GM12892 (cell line): ENCODE data around the gene GPR45.

Source experiments
- POLR2A ChIP-seq: IDR thresholded peaks from 2 replicates; pipeline ENCODE4 v1.6.1; 2011; ENCODE audit warnings: low read depth, low read length, control low read depth
- TAF1 ChIP-seq: IDR thresholded peaks from 2 replicates; pipeline ENCODE4 v1.6.1; 2011; ENCODE audit warnings: low read depth, mild to moderate bottlenecking, control low read depth, low read length, borderline replicate concordance

DNA sequence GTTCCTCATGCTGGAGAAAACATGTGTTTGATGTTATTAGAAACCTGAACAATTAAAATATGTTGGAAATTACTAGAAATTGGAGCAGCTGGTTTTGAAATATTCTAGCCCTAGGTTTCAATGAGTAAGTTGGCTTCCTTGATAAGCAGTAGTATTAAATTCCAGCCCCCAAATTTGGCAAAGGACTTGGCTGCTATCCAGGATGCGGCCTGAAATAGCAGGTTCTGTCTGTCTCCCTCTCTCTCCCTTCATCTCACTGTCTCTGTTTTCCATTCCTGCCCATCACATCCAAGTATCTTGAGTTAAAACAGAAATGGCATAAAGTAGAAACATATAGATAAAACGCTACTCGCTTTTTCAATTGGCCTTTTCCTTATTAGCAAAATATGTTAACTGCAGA lies 20.9 kb upstream of the GPR45 start:
- TF ChIP-seq POLR2A (no peak), TAF1 (no peak)
